Activated naive CD8-positive, alpha-beta T cell treated with anti-CD3 and anti-CD28 coated beads, Interleukin-2, amount 10 ng/mL, durations not matched to agents 7 days and 5 days (primary cell): ENCODE data around the gene UNC119B. TPM values are rescaled to one million over a fixed set of nuclear protein-coding genes. Genes with fewer than 3 reads are reported as not detected.

Experiments used
- ATAC-seq: fragments of 150-1000 bp; cut with Tn5 transposase; one replicate; pipeline ENCODE4 v1.10.0; 2021; ENCODE audit warnings: low read depth, moderate library complexity
- POLR2A ChIA-PET: fragments of 350-600 bp; sonication (Branson Sonifier 250); formaldehyde crosslinking; loops from one replicate; lab custom pipeline; 2021; ENCODE audit warnings: antibody characterized with exemption; lab: Charles Lee
- DNase-seq: peaks from one replicate; pipeline ENCODE4 v3.0.0; 2021
- H3K27ac Mint-ChIP-seq: one replicate; pipeline ENCODE4 v1.8.0; 2022; ENCODE audit warnings: mild to moderate bottlenecking, mixed read lengths
- H3K27me3 Mint-ChIP-seq: one replicate; pipeline ENCODE4 v1.8.0; 2022; ENCODE audit warnings: mild to moderate bottlenecking, moderate library complexity, mixed read lengths
- H3K36me3 Mint-ChIP-seq: one replicate; pipeline ENCODE4 v1.8.0; 2021; ENCODE audit warnings: mild to moderate bottlenecking, mixed read lengths
- H3K4me1 Mint-ChIP-seq: one replicate; pipeline ENCODE4 v1.8.0; 2021; ENCODE audit warnings: mixed read lengths
- H3K4me3 Mint-ChIP-seq: one replicate; pipeline ENCODE4 v1.8.0; 2022; ENCODE audit warnings: mild to moderate bottlenecking, moderate library complexity, mixed read lengths
- H3K9me3 Mint-ChIP-seq: one replicate; pipeline ENCODE4 v1.8.0; 2021; ENCODE audit warnings: mixed read lengths
- total RNA-seq, 2 experiments: library from RNA; stranded (reverse); gene quantifications; one replicate each; pipeline ENCODE4 v1.2.3, GENCODE V29; 2021

Gene UNC119B
- total RNA-seq, 2 experiments from 2014 or later, result 19.5 to 23.7 TPM

GRCh38 chr12:120678572-120678971 lies 31.7 kb upstream of the UNC119B start:
- ATAC-seq, result peak; percentile 44
- POLR2A ChIA-PET, result no interaction called here
- no peak for DNase-seq
- Mint-ChIP-seq H3K9me3 (no peaks in the 10 kb centered on the region), H3K4me1 (peaks cover 23% of the 10 kb centered on the region), H3K27me3 (peaks cover 3% of the 10 kb centered on the region), H3K4me3 (peak overlapping the region; percentile 39), H3K36me3 (no peaks in the 10 kb centered on the region), H3K27ac (peak overlapping the region; percentile 46)

- peak overlapping the region; percentile 48 for H3K4me3 Mint-ChIP-seq
- H3K4me1 Mint-ChIP-seq, result peaks cover 25% of the 10 kb centered on the region
- ATAC-seq, result no peak
- POLR2A ChIA-PET, result interaction anchor here (0.7 kb wide), 1 partner anchor 31 kb away, joined by 3 read pairs; no protein-coding TSS in a partner anchor
- peaks cover 3% of the 10 kb centered on the region for H3K27me3 Mint-ChIP-seq
- H3K9me3 Mint-ChIP-seq, result no peaks in the 10 kb centered on the region
- no peak overlapping the region for H3K27ac Mint-ChIP-seq
- DNase-seq, result no peak
- H3K36me3 Mint-ChIP-seq, result no peaks in the 10 kb centered on the region
Measured at GRCh38 chr12:120680165-120680738, 30.0 kb upstream of the UNC119B start.

GRCh38 chr12:120684523-120684932 lies 25.7 kb upstream of the UNC119B start:
- no peak for ATAC-seq
- H3K4me3 Mint-ChIP-seq, result peak overlapping the region; percentile 30
- POLR2A ChIA-PET, result no interaction called here
- H3K9me3 Mint-ChIP-seq, result no peaks in the 10 kb centered on the region
- H3K27ac Mint-ChIP-seq, result no peak overlapping the region
- no peaks in the 10 kb centered on the region for H3K27me3 Mint-ChIP-seq
- no peak for DNase-seq
- peaks cover 28% of the 10 kb centered on the region for H3K4me1 Mint-ChIP-seq
- H3K36me3 Mint-ChIP-seq, result peaks cover 2% of the 10 kb centered on the region

- Mint-ChIP-seq H3K4me3 (peak overlapping the region; percentile 93), H3K9me3 (no peaks in the 10 kb centered on the region), H3K27me3 (no peaks in the 10 kb centered on the region), H3K27ac (no peak overlapping the region), H3K4me1 (peaks cover 30% of the 10 kb centered on the region), H3K36me3 (peaks cover 2% of the 10 kb centered on the region)
- POLR2A ChIA-PET, result interaction anchor here (1.1 to 1.9 kb wide), 3 partner anchors 26 to 393 kb away, joined by 3 to 7 read pairs (median 4); partner anchors contain the start of genes POP5 and RNU4-1
- DNase-seq, result no peak
- no peak for ATAC-seq
Measured at GRCh38 chr12:120685522-120685921, 24.7 kb upstream of the UNC119B start.

GRCh38 chr12:120686151-120686689 lies 24.0 kb upstream of the UNC119B start:
- POLR2A ChIA-PET, result interaction anchor here (0.6 to 1.9 kb wide), 8 partner anchors 12 to 393 kb away, joined by 3 to 7 read pairs (median 4); partner anchors contain the start of genes COX6A1, POP5 and RNU4-1
- H3K4me3 Mint-ChIP-seq, result peak overlapping the region; percentile 93

GRCh38 chr12:120686690-120687577 lies 23.3 kb upstream of the UNC119B start, which contains the start of gene MLEC:
TSS of gene MLEC (plus strand) at chr12:120687149. CDS start at chr12:120687297, 148 bp downstream.
- H3K9me3 Mint-ChIP-seq, result no peaks in the 10 kb centered on the region
- peaks cover 34% of the 10 kb centered on the region for H3K4me1 Mint-ChIP-seq

More at GRCh38 chr12:120686151-120686689, 24.0 kb upstream of the UNC119B start:
- Mint-ChIP-seq H3K27me3 (no peaks in the 10 kb centered on the region), H3K27ac (peak overlapping the region; percentile 91), H3K4me1 (peaks cover 33% of the 10 kb centered on the region), H3K9me3 (no peaks in the 10 kb centered on the region), H3K36me3 (peaks cover 2% of the 10 kb centered on the region)
- ATAC-seq (peak; percentile 76), DNase-seq (peak; percentile 94)

GRCh38 chr12:120687578-120688289 lies 22.5 kb upstream of the UNC119B start:
- Mint-ChIP-seq H3K4me3 (peak overlapping the region; percentile 90), H3K9me3 (no peaks in the 10 kb centered on the region), H3K27me3 (no peaks in the 10 kb centered on the region), H3K36me3 (peaks cover 6% of the 10 kb centered on the region), H3K4me1 (peaks cover 42% of the 10 kb centered on the region), H3K27ac (peak overlapping the region; percentile 45)
- POLR2A ChIA-PET, result interaction anchor here (1.9 kb wide), 2 partner anchors 10 to 395 kb away, joined by 4 read pairs; partner anchors contain the start of gene RNU4-1
- DNase-seq (peak; percentile 41), ATAC-seq (no peak)

More at GRCh38 chr12:120686690-120687577, 23.3 kb upstream of the UNC119B start, which contains the start of gene MLEC:
- POLR2A ChIA-PET, result interaction anchor here (0.6 to 1.9 kb wide), 8 partner anchors 11 to 394 kb away, joined by 3 to 7 read pairs (median 4); partner anchors contain the start of genes COX6A1, POP5 and RNU4-1
- H3K4me3 Mint-ChIP-seq, result peak within 1 kb of the TSS; percentile 93
- ATAC-seq (peak; percentile 87), DNase-seq (peak; percentile 99)
- peaks cover 2% of the 10 kb centered on the region for H3K36me3 Mint-ChIP-seq
- H3K27ac Mint-ChIP-seq, result peak within 1 kb of the TSS; percentile 91
- H3K27me3 Mint-ChIP-seq, result no peaks in the 10 kb centered on the region

GRCh38 chr12:120688527-120689071 lies 21.7 kb upstream of the UNC119B start:
- ATAC-seq, result no peak
- Mint-ChIP-seq H3K27ac (peak overlapping the region; percentile 71), H3K9me3 (no peaks in the 10 kb centered on the region), H3K27me3 (no peaks in the 10 kb centered on the region), H3K4me3 (peak overlapping the region; percentile 90), H3K36me3 (peaks cover 8% of the 10 kb centered on the region), H3K4me1 (peaks cover 47% of the 10 kb centered on the region)
- DNase-seq, result no peak
- POLR2A ChIA-PET, result interaction anchor here (1.3 to 1.5 kb wide), 2 partner anchors 23 to 33 kb away, joined by 3 read pairs; no protein-coding TSS in a partner anchor

GRCh38 chr12:120689397-120690082 lies 20.7 kb upstream of the UNC119B start:
- H3K4me1 Mint-ChIP-seq, result peaks cover 47% of the 10 kb centered on the region
- no peak for ATAC-seq
- peak overlapping the region; percentile 90 for H3K4me3 Mint-ChIP-seq
- DNase-seq, result no peak
- H3K36me3 Mint-ChIP-seq, result peaks cover 8% of the 10 kb centered on the region
- H3K27me3 Mint-ChIP-seq, result no peaks in the 10 kb centered on the region
- no peaks in the 10 kb centered on the region for H3K9me3 Mint-ChIP-seq
- POLR2A ChIA-PET, result interaction anchor here (1.3 to 1.5 kb wide), 2 partner anchors 22 to 32 kb away, joined by 3 read pairs; no protein-coding TSS in a partner anchor
- no peak overlapping the region for H3K27ac Mint-ChIP-seq

- ATAC-seq (no peak), DNase-seq (no peak)
- H3K9me3 Mint-ChIP-seq, result no peaks in the 10 kb centered on the region
- H3K27me3 Mint-ChIP-seq, result no peaks in the 10 kb centered on the region
- H3K4me1 Mint-ChIP-seq, result peaks cover 45% of the 10 kb centered on the region
- H3K4me3 Mint-ChIP-seq, result no peak overlapping the region
- H3K36me3 Mint-ChIP-seq, result peaks cover 13% of the 10 kb centered on the region
- POLR2A ChIA-PET, result interaction anchor here (1.3 kb wide), 1 partner anchor 21 kb away, joined by 3 read pairs; no protein-coding TSS in a partner anchor
- no peak overlapping the region for H3K27ac Mint-ChIP-seq
Measured at GRCh38 chr12:120690083-120690450, 20.2 kb upstream of the UNC119B start.

- Mint-ChIP-seq H3K4me3 (no peak overlapping the region), H3K9me3 (no peaks in the 10 kb centered on the region), H3K27me3 (no peaks in the 10 kb centered on the region), H3K4me1 (peaks cover 41% of the 10 kb centered on the region), H3K27ac (no peak overlapping the region), H3K36me3 (peaks cover 13% of the 10 kb centered on the region)
- ATAC-seq (no peak), DNase-seq (no peak)
- POLR2A ChIA-PET, result no interaction called here
Measured at GRCh38 chr12:120690978-120691377, 19.3 kb upstream of the UNC119B start.
